ENCODE data around the gene HES1. TPM values are rescaled to one million over a fixed set of nuclear protein-coding genes. Genes with fewer than 3 reads are reported as not detected.

Gene HES1
- total and polyA plus RNA-seq, 12 donors: 12.4 to 59.3 (median 33.2) TPM

- H3K36me3 ChIP-seq (replicated peaks in 1 of 2): no peaks in the 10 kb centered on the region
- DNase-seq: no peak
- no peak overlapping the region for H3K27ac ChIP-seq
- TF ChIP-seq CTCF (IDR thresholded peaks at IDR 0.05): no peak
- no peak for TF ChIP-seq POLR2A (IDR thresholded peaks at IDR 0.05)
- H3K4me3 ChIP-seq: no peak overlapping the region
- H3K9me3 ChIP-seq (replicated peaks in 1 of 3): peaks cover 0 to 5% (median 0%) of the 10 kb centered on the region in 3 donors
- no peaks in the 10 kb centered on the region for H3K27me3 ChIP-seq
- intact Hi-C loops (cut with DNase I): no loop called here
- 67 to 100% (median 71%) methylated on average over 1 to 3 of the region's 3 CpGs for WGBS, 4 donors
- no peaks in the 10 kb centered on the region for H3K4me1 ChIP-seq (replicated peaks in 1 of 2)
These were observed 23.0 kb downstream of the HES1 start for GRCh38 chr3:194158942-194159439.

GRCh38 chr3:194160158-194160557, 24.2 kb downstream of the HES1 start:
- Histone ChIP-seq H3K27me3 (no peaks in the 10 kb centered on the region), H3K27ac (no peak overlapping the region), H3K4me1 (replicated peaks in 1 of 2) (no peaks in the 10 kb centered on the region), H3K36me3 (replicated peaks in 1 of 2) (no peaks in the 10 kb centered on the region), H3K4me3 (no peak overlapping the region), H3K9me3 (replicated peaks in 1 of 3) (no peaks in the 10 kb centered on the region)
- DNase-seq: no peak
- WGBS, 4 donors: 91 to 100% (median 98%) methylated on average over 3 to 4 of the region's 4 CpGs
- TF ChIP-seq CTCF (IDR thresholded peaks at IDR 0.05) (no peak), POLR2A (IDR thresholded peaks at IDR 0.05) (no peak)
- intact Hi-C loops (cut with DNase I): no loop called here

- WGBS, 4 donors: 52 to 64% (median 60%) methylated on average over 14 to 15 of the region's 15 CpGs
- Histone ChIP-seq H3K4me1 (replicated peaks in 1 of 2) (no peaks in the 10 kb centered on the region), H3K9me3 (replicated peaks in 1 of 3) (no peaks in the 10 kb centered on the region), H3K27ac (no peak overlapping the region), H3K4me3 (no peak overlapping the region), H3K36me3 (replicated peaks in 1 of 2) (no peaks in the 10 kb centered on the region), H3K27me3 (no peaks in the 10 kb centered on the region)
- intact Hi-C loops (cut with DNase I): no loop called here
- peak in 4 of 7 donors; percentile 50 to 62 (median 55) for DNase-seq
- no peak for TF ChIP-seq POLR2A (IDR thresholded peaks at IDR 0.05)
These were observed 25.4 kb downstream of the HES1 start for GRCh38 chr3:194161131-194162045.

GRCh38 chr3:194162070-194162678, 26.2 kb downstream of the HES1 start:
- Histone ChIP-seq H3K27ac (no peak overlapping the region), H3K4me1 (replicated peaks in 1 of 2) (peaks cover 0 to 4% of the 10 kb centered on the region in 2 donors), H3K4me3 (no peak overlapping the region), H3K27me3 (no peaks in the 10 kb centered on the region), H3K36me3 (replicated peaks in 1 of 2) (no peaks in the 10 kb centered on the region), H3K9me3 (replicated peaks in 1 of 3) (no peaks in the 10 kb centered on the region)
- WGBS, 4 donors: 78 to 95% (median 80%) methylated on average over 8 to 10 of the region's 10 CpGs
- no peak for TF ChIP-seq POLR2A (IDR thresholded peaks at IDR 0.05)
- no peak for TF ChIP-seq CTCF (IDR thresholded peaks at IDR 0.05)
- intact Hi-C loops (cut with DNase I): no loop called here
- no peak for DNase-seq

Data from adrenal gland (tissue), 12 donors.